Chondrocyte (in vitro differentiated cells): ENCODE measurements around the gene TAS1R3. TPM values are rescaled to one million over a fixed set of nuclear protein-coding genes. Genes with fewer than 3 reads are reported as not detected.

ENCODE experiments used
- DNase-seq: peaks from one replicate; pipeline ENCODE4 v3.0.0; 2021; ENCODE audit warnings: mixed read lengths, low spot score
- H3K27ac Mint-ChIP-seq: one replicate; pipeline ENCODE4 v1.8.0; 2021; ENCODE audit warnings: mild to moderate bottlenecking, moderate library complexity, mixed read lengths; ENCODE audit not compliant: unreplicated experiment
- H3K27me3 Mint-ChIP-seq: 2 replicates; pipeline ENCODE4 v1.8.0; 2021; ENCODE audit warnings: low read depth, mixed read lengths
- H3K36me3 Mint-ChIP-seq: 2 replicates; pipeline ENCODE4 v1.8.0; 2021; ENCODE audit warnings: low read depth, mixed read lengths
- H3K4me1 Mint-ChIP-seq: 2 replicates; pipeline ENCODE4 v1.8.0; 2021; ENCODE audit warnings: low read depth, mild to moderate bottlenecking, mixed read lengths
- H3K4me3 Mint-ChIP-seq: one replicate; pipeline ENCODE4 v1.8.0; 2021; ENCODE audit warnings: mild to moderate bottlenecking, moderate library complexity, mixed read lengths; ENCODE audit not compliant: unreplicated experiment
- H3K9me3 Mint-ChIP-seq: 2 replicates; pipeline ENCODE4 v1.8.0; 2021; ENCODE audit warnings: low read depth, mixed read lengths
- total RNA-seq: library from RNA; stranded (reverse); gene quantifications from 3 replicates; pipeline ENCODE4 v1.2.1, GENCODE V29; 2021
- TF ChIP-seq, protein P1 (sequence below): fragments of 200-600 bp; sonication (generic); IDR thresholded peaks from 2 replicates; pipeline ENCODE4 v1.5.0; 2021; ENCODE audit warnings: antibody characterized with exemption, mild to moderate bottlenecking, moderate library complexity

The TAS1R3 gene
- total RNA-seq, 1 donor from 2014 or later: 0.37 TPM

DNA sequence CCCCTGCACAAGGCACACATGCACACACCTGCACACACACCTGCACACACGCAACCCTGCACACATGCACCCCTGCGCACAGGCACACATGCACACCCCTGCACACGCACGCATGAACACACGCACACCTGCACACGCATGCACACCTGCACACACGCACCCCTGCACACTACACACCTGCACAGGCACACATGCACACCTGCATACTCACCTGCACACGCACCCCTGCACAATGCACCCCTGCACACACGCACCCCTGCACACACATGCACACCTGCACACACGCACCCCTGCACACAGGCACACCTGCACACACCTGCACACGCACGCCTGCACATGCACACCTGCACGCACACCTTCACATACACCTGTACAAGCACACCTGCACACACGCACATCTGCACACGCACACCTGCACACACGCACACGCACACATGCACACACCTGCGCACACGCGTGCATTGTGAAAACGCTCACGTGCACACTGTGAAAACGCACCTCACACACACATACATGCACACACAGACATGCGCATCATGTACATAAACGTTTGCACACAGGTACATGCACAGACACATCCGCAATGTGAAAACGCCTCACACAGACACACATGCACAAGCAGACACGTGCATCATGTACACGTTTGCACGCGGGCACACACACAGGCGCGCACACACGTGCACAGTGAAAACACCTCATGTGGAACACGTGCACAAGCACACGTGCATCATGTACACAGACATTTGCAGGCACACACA, 9.9 kb downstream of the TAS1R3 start:
- H3K4me3 Mint-ChIP-seq: no peak overlapping the region
- no peaks in the 10 kb centered on the region for H3K27me3 Mint-ChIP-seq

DNA sequence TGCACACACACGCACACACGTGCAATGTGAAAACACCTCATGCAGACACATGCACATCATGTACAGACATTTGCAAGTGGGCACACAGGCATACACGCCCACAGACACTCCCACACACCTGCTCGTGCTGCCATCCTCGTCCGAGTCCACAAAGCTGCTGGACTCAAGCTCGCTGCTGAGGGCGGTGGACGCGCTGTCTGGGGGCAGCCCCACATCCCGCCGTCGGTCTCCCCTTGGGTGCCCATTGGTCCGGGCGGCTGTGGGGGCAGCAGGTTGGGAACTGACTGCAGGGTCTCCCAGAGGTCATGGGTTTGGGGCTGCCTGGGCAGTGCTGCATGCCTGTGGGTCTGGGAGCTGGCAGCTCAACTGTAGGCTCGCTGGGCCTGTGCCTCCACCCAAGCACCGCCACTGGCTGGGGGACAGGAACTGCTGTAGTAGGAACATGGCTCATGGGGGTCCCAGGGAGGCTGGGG, 10.5 kb downstream of the TAS1R3 start:
- Mint-ChIP-seq H3K27ac (no peak overlapping the region), H3K9me3 (no peaks in the 10 kb centered on the region), H3K4me3 (no peak overlapping the region), H3K36me3 (peaks cover 3% of the 10 kb centered on the region), H3K4me1 (peaks cover 12% of the 10 kb centered on the region), H3K27me3 (no peaks in the 10 kb centered on the region)
- DNase-seq: no peak
- TF ChIP-seq, protein P1, sequence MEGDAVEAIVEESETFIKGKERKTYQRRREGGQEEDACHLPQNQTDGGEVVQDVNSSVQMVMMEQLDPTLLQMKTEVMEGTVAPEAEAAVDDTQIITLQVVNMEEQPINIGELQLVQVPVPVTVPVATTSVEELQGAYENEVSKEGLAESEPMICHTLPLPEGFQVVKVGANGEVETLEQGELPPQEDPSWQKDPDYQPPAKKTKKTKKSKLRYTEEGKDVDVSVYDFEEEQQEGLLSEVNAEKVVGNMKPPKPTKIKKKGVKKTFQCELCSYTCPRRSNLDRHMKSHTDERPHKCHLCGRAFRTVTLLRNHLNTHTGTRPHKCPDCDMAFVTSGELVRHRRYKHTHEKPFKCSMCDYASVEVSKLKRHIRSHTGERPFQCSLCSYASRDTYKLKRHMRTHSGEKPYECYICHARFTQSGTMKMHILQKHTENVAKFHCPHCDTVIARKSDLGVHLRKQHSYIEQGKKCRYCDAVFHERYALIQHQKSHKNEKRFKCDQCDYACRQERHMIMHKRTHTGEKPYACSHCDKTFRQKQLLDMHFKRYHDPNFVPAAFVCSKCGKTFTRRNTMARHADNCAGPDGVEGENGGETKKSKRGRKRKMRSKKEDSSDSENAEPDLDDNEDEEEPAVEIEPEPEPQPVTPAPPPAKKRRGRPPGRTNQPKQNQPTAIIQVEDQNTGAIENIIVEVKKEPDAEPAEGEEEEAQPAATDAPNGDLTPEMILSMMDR: no peak

More for the DNA sequence above, 9.9 kb downstream of the TAS1R3 start:
- Mint-ChIP-seq H3K36me3 (peaks cover 3% of the 10 kb centered on the region), H3K27ac (no peak overlapping the region), H3K4me1 (peaks cover 7% of the 10 kb centered on the region), H3K9me3 (no peaks in the 10 kb centered on the region)
- TF ChIP-seq, protein P1: no peak
- no peak for DNase-seq

DNA sequence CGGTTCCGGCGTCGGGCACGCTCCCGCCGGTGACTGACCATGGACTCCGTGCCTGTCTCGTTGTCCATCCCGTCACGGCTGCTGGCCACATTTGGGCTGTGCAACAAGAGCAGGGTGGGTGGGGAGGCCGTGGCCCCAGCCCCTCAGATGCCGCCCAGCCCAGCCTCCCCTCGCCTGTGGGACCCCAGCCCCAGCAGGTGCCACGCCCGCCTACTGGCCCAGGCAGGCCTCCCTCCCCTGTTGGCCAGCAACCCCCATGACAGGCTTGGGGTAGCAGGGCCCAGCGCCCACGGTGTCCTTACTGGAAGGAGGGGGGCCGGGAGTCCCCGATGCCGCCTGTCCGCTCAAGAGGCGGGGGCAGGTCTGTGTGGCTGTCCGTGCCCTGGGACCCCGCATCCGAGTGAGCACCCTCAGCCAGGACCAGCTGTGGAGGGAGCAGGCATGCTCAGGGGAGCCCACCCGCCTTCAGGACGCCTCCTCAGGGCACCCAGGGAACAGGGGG, 11.0 kb downstream of the TAS1R3 start:
- no peak for DNase-seq
- TF ChIP-seq, protein P1: no peak
- H3K4me3 Mint-ChIP-seq: no peak overlapping the region
- H3K27me3 Mint-ChIP-seq: no peaks in the 10 kb centered on the region
- peaks cover 17% of the 10 kb centered on the region for H3K4me1 Mint-ChIP-seq
- H3K27ac Mint-ChIP-seq: no peak overlapping the region
- peaks cover 3% of the 10 kb centered on the region for H3K36me3 Mint-ChIP-seq
- H3K9me3 Mint-ChIP-seq: no peaks in the 10 kb centered on the region

DNA sequence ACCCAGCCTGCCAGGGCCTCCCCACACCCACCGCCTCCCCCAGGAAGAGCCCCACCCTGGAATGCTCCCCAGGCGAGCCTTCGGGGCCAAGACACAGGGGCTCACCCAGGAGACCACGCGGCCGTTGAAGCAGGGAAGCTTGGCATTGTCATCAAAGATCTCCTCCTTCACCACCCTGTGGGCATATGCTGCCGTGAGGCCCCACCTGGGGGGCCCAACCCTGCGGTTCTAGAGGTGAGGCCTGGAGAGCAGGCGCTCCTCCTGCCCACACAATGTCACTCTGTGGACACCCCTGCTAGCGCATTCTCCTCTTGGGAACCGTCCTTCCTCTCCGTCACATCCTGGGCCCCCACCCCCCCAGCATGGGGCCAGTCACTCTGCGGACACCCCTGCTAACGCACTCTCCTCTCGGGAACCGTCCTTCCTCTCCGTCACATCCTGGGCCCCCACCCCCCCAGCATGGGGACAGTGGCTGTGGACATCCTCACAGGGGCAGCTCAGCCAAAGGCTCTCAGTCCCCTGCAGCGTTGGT, 11.6 kb downstream of the TAS1R3 start:
- Mint-ChIP-seq H3K27ac (no peak overlapping the region), H3K36me3 (peaks cover 3% of the 10 kb centered on the region), H3K9me3 (no peaks in the 10 kb centered on the region), H3K4me3 (no peak overlapping the region), H3K27me3 (no peaks in the 10 kb centered on the region), H3K4me1 (peaks cover 22% of the 10 kb centered on the region)
- TF ChIP-seq, protein P1: no peak
- no peak for DNase-seq

DNA sequence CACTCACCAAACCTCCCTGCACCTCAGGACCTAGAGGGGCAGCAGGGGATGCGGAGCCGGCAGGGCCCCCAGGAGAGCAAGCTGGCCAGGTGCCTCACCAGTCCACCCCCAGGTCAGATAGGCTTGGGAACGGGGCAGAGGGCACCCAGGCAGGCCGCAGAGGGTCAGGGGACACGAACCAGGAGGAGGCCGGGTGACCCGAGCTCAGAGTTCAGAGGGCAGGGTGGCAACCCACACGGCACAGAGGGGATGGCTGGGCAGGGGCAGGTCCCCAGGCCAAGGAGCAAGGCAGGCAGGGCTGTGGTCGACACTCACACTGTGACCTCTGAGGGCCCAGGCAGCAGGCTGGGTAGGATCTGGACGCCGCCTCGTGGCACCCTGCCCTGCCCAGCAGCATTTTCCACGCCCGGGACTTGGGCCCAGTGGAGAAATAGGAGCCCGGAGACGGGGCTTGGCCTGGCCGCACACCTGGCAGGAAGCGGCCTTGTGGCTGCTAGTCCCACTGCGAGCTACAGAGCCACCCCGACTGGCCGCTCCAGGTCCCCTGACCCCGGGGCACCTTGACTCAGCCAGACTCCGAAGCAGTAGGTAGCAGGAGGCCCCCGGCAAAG, 12.8 kb downstream of the TAS1R3 start:
- TF ChIP-seq, protein P1: no peak
- Mint-ChIP-seq H3K9me3 (no peaks in the 10 kb centered on the region), H3K4me3 (no peak overlapping the region), H3K27me3 (no peaks in the 10 kb centered on the region), H3K27ac (no peak overlapping the region), H3K4me1 (peaks cover 24% of the 10 kb centered on the region), H3K36me3 (peaks cover 3% of the 10 kb centered on the region)
- DNase-seq: no peak
